HepG2 (cell line): ENCODE data around the gene FYTTD1.

Experiments
- SMAD1 ChIP-seq: sonication (generic); formaldehyde crosslinking; IDR thresholded peaks from 2 replicates; pipeline ENCODE4 v1.4.0; 2020; ENCODE audit warnings: missing genetic modification reagents, low read depth, mild to moderate bottlenecking, borderline replicate concordance
- TARDBP ChIP-seq: sonication (generic); formaldehyde crosslinking; IDR thresholded peaks from 2 replicates; pipeline ENCODE4 v1.8.0; 2022; ENCODE audit warnings: mild to moderate bottlenecking, missing genetic modification reagents
- U2AF1 ChIP-seq: fragments of 200-400 bp; formaldehyde crosslinking; optimal IDR thresholded peaks from 2 replicates; pipeline ENCODE3; 2017; ENCODE audit warnings: mild to moderate bottlenecking, low read depth, low read length
- ZNF616 ChIP-seq: sonication (generic); formaldehyde crosslinking; IDR thresholded peaks from 2 replicates; pipeline ENCODE4 v1.5.0; 2020; ENCODE audit warnings: low read depth, mild to moderate bottlenecking, missing genetic modification reagents
- TF ChIP-seq, protein P1 (sequence below): sonication (generic); formaldehyde crosslinking; IDR thresholded peaks from 2 replicates; pipeline ENCODE4 v1.5.0; 2020; ENCODE audit warnings: mild to moderate bottlenecking, missing genetic modification reagents
- TF ChIP-seq, protein P2 (sequence below): sonication (generic); formaldehyde crosslinking; IDR thresholded peaks from 2 replicates; pipeline ENCODE4 v1.5.0; 2020; ENCODE audit warnings: mild to moderate bottlenecking, missing genetic modification reagents, moderate library complexity

DNA sequence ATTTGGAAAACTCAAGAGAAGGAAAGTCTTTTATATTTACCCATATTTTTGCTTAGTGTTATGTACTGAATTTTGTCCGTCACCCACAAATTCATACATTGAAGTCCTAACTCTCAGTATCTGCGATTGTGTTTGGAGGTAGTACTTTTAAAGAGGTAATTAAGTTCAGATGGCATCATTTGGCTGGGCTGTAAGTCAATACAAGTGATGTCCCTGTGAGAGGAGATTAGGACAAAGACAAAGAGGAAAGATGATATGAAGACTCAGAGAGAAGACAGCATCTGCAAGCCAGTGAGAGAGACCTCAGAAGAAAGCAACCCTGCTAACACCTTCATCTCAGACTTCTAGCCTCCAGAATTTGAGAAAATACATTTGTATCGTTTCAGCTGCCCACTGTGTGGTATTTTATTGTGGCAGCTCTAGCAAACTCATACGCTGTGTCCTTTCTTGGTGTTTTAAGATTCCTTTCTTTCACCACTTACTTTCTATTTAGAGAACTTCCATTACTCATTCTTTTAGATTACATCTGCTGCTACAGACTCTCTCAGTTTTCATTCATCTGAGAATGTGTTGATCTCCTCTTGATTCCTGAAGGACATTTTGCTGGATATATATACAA, 58.4 kb downstream of the FYTTD1 start:
- TF ChIP-seq TARDBP (no peak), SMAD1 (CRISPR knock-in tag) (no peak), U2AF1 (no peak), ZNF616 (CRISPR knock-in tag) (no peak)
- TF ChIP-seq, protein P1, sequence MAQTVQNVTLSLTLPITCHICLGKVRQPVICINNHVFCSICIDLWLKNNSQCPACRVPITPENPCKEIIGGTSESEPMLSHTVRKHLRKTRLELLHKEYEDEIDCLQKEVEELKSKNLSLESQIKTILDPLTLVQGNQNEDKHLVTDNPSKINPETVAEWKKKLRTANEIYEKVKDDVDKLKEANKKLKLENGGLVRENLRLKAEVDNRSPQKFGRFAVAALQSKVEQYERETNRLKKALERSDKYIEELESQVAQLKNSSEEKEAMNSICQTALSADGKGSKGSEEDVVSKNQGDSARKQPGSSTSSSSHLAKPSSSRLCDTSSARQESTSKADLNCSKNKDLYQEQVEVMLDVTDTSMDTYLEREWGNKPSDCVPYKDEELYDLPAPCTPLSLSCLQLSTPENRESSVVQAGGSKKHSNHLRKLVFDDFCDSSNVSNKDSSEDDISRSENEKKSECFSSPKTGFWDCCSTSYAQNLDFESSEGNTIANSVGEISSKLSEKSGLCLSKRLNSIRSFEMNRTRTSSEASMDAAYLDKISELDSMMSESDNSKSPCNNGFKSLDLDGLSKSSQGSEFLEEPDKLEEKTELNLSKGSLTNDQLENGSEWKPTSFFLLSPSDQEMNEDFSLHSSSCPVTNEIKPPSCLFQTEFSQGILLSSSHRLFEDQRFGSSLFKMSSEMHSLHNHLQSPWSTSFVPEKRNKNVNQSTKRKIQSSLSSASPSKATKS (CRISPR knock-in tag), result no peak
- TF ChIP-seq, protein P2, sequence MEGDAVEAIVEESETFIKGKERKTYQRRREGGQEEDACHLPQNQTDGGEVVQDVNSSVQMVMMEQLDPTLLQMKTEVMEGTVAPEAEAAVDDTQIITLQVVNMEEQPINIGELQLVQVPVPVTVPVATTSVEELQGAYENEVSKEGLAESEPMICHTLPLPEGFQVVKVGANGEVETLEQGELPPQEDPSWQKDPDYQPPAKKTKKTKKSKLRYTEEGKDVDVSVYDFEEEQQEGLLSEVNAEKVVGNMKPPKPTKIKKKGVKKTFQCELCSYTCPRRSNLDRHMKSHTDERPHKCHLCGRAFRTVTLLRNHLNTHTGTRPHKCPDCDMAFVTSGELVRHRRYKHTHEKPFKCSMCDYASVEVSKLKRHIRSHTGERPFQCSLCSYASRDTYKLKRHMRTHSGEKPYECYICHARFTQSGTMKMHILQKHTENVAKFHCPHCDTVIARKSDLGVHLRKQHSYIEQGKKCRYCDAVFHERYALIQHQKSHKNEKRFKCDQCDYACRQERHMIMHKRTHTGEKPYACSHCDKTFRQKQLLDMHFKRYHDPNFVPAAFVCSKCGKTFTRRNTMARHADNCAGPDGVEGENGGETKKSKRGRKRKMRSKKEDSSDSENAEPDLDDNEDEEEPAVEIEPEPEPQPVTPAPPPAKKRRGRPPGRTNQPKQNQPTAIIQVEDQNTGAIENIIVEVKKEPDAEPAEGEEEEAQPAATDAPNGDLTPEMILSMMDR, result no peak
